Calu3 (cell line): ENCODE data around the gene STMN3. TPM values are rescaled to one million over a fixed set of nuclear protein-coding genes. Genes with fewer than 3 reads are reported as not detected.

Source experiments
- BruUV-seq: library from RNA; stranded (reverse); fragments of 400-500 nt; replicated peaks from 2 replicates; lab custom pipeline; 2021; lab: Mats Ljungman, UMichigan
- CTCF ChIA-PET: fragments of 300-600 bp; sonication (Branson Sonifier 250); formaldehyde crosslinking; loops from one replicate; lab custom pipeline; 2022; ENCODE audit warnings: antibody characterized with exemption; lab: Charles Lee
- DNase-seq: peaks from one replicate; pipeline ENCODE4 v3.0.0; 2022
- H3K27ac Mint-ChIP-seq: one replicate; pipeline ENCODE4 v1.8.0; 2022; ENCODE audit warnings: mixed read lengths; ENCODE audit not compliant: unreplicated experiment
- H3K27me3 Mint-ChIP-seq: one replicate; pipeline ENCODE4 v1.8.0; 2022; ENCODE audit warnings: mixed read lengths; ENCODE audit not compliant: unreplicated experiment
- H3K36me3 Mint-ChIP-seq: one replicate; pipeline ENCODE4 v1.8.0; 2022; ENCODE audit warnings: mild to moderate bottlenecking, moderate library complexity, mixed read lengths; ENCODE audit not compliant: insufficient read depth, unreplicated experiment
- H3K4me1 Mint-ChIP-seq: one replicate; pipeline ENCODE4 v1.8.0; 2022; ENCODE audit warnings: mild to moderate bottlenecking, low read depth, mixed read lengths; ENCODE audit not compliant: unreplicated experiment
- H3K4me3 Mint-ChIP-seq: one replicate; pipeline ENCODE4 v1.8.0; 2022; ENCODE audit warnings: mild to moderate bottlenecking, low read depth, moderate library complexity, mixed read lengths; ENCODE audit not compliant: unreplicated experiment
- H3K9me3 Mint-ChIP-seq: one replicate; pipeline ENCODE4 v1.8.0; 2022; ENCODE audit warnings: low read depth, mixed read lengths; ENCODE audit not compliant: unreplicated experiment
- CTCF ChIP-seq: fragments of 200-600 bp; IDR thresholded peaks from one replicate; pipeline ENCODE4 v1.8.0; 2022; ENCODE audit warnings: antibody characterized with exemption; ENCODE audit not compliant: unreplicated experiment
- intact Hi-C: fragments of 100-400 bp; cut with micrococcal nuclease; formaldehyde crosslinking; loops from one replicate; pipeline ENCODE4 v1.10.0; 2022; ENCODE audit not compliant: unreplicated experiment
- total RNA-seq: library from RNA; stranded (reverse); gene quantifications from 2 replicates; pipeline ENCODE4 v1.2.3, GENCODE V29; 2022

STMN3 gene
- total RNA-seq, 1 experiment from 2014 or later: 2.3 TPM

GRCh38 chr20:63599396-63600050 lies 53.7 kb downstream of the STMN3 start:
- no peak overlapping the region for H3K27ac Mint-ChIP-seq
- H3K4me3 Mint-ChIP-seq: no peak overlapping the region
- TF ChIP-seq CTCF: no peak
- H3K36me3 Mint-ChIP-seq: peaks cover 49% of the 10 kb centered on the region
- no peaks in the 10 kb centered on the region for H3K9me3 Mint-ChIP-seq
- H3K27me3 Mint-ChIP-seq: no peaks in the 10 kb centered on the region
- H3K4me1 Mint-ChIP-seq: no peaks in the 10 kb centered on the region
- no peak for DNase-seq
- intact Hi-C loops: no loop called here
- no TSS peak for BruUV-seq
- CTCF ChIA-PET: interaction anchor here (0.6 kb wide), 1 partner anchor 99 kb away, joined by 3 read pairs; no protein-coding TSS in a partner anchor

GRCh38 chr20:63598479-63599395 lies 54.5 kb downstream of the STMN3 start:
- H3K4me1 Mint-ChIP-seq: no peaks in the 10 kb centered on the region
- H3K27ac Mint-ChIP-seq: no peak overlapping the region
- H3K4me3 Mint-ChIP-seq: no peak overlapping the region
- no peaks in the 10 kb centered on the region for H3K9me3 Mint-ChIP-seq
- no TSS peak for BruUV-seq
- no peaks in the 10 kb centered on the region for H3K27me3 Mint-ChIP-seq
- DNase-seq: no peak
- CTCF ChIA-PET: interaction anchor here (0.6 kb wide), 1 partner anchor 100 kb away, joined by 3 read pairs; no protein-coding TSS in a partner anchor
- TF ChIP-seq CTCF: no peak
- intact Hi-C loops: no loop called here
- H3K36me3 Mint-ChIP-seq: peaks cover 49% of the 10 kb centered on the region

GRCh38 chr20:63597651-63598478 lies 55.4 kb downstream of the STMN3 start:
- intact Hi-C loops: no loop called here
- Mint-ChIP-seq H3K9me3 (no peaks in the 10 kb centered on the region), H3K27ac (no peak overlapping the region)

More at GRCh38 chr20:63597651-63598478, 55.4 kb downstream of the STMN3 start:
- Mint-ChIP-seq H3K27me3 (no peaks in the 10 kb centered on the region), H3K4me3 (no peak overlapping the region), H3K4me1 (no peaks in the 10 kb centered on the region), H3K36me3 (peaks cover 44% of the 10 kb centered on the region)
- TF ChIP-seq CTCF: no peak
- no peak for DNase-seq
- CTCF ChIA-PET: interaction anchor here (0.6 to 0.7 kb wide), 2 partner anchors 35 to 64 kb away, joined by 3 to 4 read pairs; no protein-coding TSS in a partner anchor
- BruUV-seq: no TSS peak
